GM21526 (cell line): Measurements from ENCODE around the gene PPP2R5B.
"Not testable (repeated sequence)": the region's sequence is repeated elsewhere in the genome, so short reads cannot be mapped to it uniquely, and the experiment has no call there.

Experiments used
- ATAC-seq: cut with Tn5 transposase; IDR thresholded peaks from one replicate; pipeline ENCODE4 v1.9.1; 2021; ENCODE audit warnings: moderate library complexity; ENCODE audit not compliant: unreplicated experiment, low FRiP score

PPP2R5B gene

DNA sequence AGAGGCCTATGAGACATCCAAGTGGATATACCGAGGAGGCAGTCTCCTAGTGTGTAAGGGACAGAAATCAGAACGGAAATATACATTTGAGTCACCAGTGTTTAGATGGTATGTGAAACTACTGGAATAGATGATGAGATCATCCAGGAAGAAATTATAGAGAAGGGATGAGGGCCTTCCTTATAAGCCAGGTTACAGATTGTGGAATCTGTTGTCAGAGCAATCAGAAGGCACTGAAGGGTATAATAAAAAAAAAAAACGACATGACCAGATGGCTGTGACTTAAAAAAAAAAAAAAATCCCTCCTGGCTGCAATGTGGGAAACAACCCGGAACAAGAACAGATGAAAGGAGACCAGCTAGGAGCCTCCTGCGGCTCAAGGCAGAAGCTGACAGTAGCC is 44.7 kb downstream of the PPP2R5B start:
- no peak for ATAC-seq

DNA sequence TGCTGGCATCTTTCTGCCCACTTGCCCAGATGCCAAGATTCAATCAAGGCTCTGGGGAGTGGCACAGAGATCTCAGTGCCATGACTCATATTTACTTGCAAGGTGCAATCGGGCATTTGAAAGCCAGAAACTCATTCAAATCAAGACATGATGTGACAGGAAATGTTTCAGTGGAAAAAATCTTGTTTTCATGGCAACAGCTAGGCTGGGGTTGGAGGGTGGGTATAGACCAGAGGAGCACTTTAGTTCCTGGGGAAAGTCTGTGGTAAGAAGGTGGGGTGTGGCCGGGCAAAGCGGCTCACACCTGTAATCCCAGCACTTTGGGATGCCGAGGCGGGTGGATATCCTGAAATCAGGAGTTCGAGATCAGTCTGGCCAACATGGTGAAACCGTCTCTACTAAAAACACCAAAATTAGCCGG is 46.3 kb downstream of the PPP2R5B start:
- no peak for ATAC-seq

DNA sequence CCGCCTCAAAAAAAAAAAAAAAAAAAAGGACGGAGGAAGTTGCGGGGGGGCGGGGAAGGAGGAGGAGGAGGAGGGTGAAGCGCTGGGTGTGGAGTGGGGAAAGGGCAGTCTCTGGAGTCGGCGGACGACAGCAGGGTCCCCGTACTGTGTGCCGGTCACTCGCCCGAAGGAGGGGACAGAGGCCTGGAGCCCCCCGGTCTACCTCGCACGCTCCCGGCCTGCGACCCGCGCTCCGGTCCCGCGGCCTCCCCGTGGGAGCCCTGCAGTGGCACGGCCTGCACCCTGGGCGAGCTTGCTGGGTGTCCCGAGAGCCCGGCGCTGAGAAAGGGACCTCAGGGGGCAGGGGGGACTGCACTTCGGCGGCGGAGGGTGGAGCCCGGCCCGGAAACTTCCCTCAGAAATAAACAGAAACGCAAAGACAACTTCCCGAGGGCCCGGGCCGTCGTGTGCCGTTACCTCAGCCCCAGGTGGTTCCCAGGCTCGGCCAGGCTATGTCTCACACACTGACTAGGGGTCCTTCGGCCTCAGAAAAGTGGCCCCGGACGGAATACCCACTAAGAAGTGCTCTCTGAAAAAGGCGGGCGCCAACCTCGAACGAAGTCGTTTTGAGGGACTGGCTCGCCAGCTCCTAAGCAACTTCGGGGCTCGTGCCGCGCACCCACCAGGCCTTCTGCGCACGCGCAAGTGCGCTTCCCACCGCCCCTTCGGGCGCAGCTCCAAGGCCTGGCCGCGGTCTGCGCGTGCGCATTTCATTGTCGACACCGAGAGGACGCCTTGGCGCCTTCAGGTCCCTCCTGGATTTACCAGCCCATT is 47.1 kb downstream of the PPP2R5B start, which contains the start of gene MAJIN:
MAJIN (minus strand) TSS at position 688 of the 813 bp plus-strand sequence. CDS start 12,703 bp downstream, outside the sequence.
- no peak for ATAC-seq

DNA sequence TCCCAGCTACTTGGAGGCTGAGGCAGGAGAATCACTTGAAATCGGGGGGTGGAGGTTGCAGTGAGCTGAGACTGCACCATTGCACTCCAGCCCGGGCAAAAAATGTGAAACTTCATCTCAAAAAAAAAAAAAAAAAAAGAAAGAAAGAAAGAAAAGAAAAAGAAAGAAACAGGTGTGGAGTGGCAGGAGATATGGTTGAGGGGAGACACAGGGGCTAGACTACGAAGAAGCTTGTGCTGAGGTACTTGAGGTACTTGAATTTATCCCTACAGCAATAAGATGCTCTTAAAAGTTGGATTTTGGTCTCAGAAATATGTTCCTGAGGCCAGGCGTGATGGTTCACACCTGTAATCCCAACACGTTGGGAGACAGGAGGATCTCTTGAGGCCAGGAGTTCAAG is 49.6 kb downstream of the PPP2R5B start:
- no peak for ATAC-seq

DNA sequence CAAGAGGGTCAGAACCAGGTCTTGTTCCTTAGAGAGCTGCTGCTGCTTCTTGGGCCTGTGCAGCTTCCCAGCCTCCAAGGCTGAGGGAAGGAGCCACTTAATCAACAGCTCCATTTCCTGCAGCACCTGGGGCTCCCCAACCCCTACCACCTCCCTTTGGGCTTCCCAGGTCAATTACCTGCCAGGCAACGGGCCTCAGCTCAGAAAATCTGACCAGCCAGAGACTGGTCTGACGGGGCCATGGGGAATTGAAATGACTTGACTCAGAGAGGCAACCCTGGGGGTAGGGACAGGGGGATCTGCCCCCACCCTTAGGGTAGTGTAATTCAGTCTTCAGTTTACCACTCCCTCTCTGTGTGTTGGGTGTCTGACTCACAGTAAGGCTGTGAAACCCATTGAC is 52.2 kb downstream of the PPP2R5B start:
- no peak for ATAC-seq

DNA sequence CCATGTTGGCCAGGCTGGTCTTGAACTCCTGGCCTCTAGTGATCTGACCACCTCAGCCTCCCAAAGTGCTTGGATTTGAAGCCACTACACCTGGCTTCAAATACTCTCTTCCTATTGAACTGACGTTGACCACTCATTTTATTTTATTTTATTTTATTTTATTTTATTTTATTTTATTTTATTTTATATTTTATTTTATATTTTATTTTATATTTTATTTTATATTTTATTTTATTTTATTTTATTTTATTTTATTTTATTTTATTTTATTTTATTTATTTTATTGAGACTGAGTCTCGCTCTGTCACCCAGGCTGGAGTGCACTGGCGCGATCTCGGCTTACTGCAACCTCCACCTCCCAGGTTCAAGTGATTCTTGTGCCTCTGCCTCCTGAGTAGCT is 58.9 kb downstream of the PPP2R5B start:
- ATAC-seq, result not testable (repeated sequence)
